WTC11 (cell line): ENCODE data around the gene POGZ. TPM values are rescaled to one million over a fixed set of nuclear protein-coding genes. Genes with fewer than 3 reads are reported as not detected.

Experiments
- ATAC-seq: fragments of 200-7000 bp; cut with Tn5 transposase; 2 replicates; pipeline ENCODE4 v1.10.0; 2021; ENCODE audit warnings: mild to moderate bottlenecking, moderate library complexity
- CTCF ChIA-PET: fragments of 300-600 bp; sonication (Branson Sonifier 250); formaldehyde crosslinking; loops from one replicate; lab custom pipeline; 2021; ENCODE audit warnings: antibody characterized with exemption; lab: Charles Lee
- POLR2A ChIA-PET: fragments of 350-600 bp; sonication (Branson Sonifier 250); formaldehyde crosslinking; loops from one replicate; lab custom pipeline; 2021; ENCODE audit warnings: antibody characterized with exemption; lab: Charles Lee
- DNase-seq: peaks from one replicate; pipeline ENCODE4 v3.0.0; 2021; ENCODE audit warnings: low spot score
- H3K27ac Mint-ChIP-seq: 2 replicates; pipeline ENCODE4 v1.8.0; 2021; ENCODE audit warnings: mixed read lengths
- H3K27me3 Mint-ChIP-seq: 2 replicates; pipeline ENCODE4 v1.8.0; 2021; ENCODE audit warnings: low read depth, mild to moderate bottlenecking, moderate library complexity, mixed read lengths
- H3K36me3 Mint-ChIP-seq: 2 replicates; pipeline ENCODE4 v1.8.0; 2021; ENCODE audit warnings: mixed read lengths
- H3K4me1 Mint-ChIP-seq: 2 replicates; pipeline ENCODE4 v1.8.0; 2022; ENCODE audit warnings: mixed read lengths
- H3K4me3 Mint-ChIP-seq: 2 replicates; pipeline ENCODE4 v1.8.0; 2021; ENCODE audit warnings: mild to moderate bottlenecking, moderate library complexity, mixed read lengths
- H3K9me3 Mint-ChIP-seq: 2 replicates; pipeline ENCODE4 v1.8.0; 2021; ENCODE audit warnings: mixed read lengths
- ELF4 ChIP-seq: sonication (generic); formaldehyde crosslinking; IDR thresholded peaks from 2 replicates; pipeline ENCODE4 v1.8.1; 2022; ENCODE audit warnings: low read depth, mild to moderate bottlenecking, moderate library complexity, missing genetic modification reagents
- ETV6 ChIP-seq: sonication (generic); formaldehyde crosslinking; IDR thresholded peaks from 2 replicates; pipeline ENCODE4 v1.8.1; 2022; ENCODE audit warnings: mild to moderate bottlenecking, missing genetic modification reagents
- KAT7 ChIP-seq: sonication (generic); formaldehyde crosslinking; IDR thresholded peaks from 2 replicates; pipeline ENCODE4 v1.8.1; 2023; ENCODE audit warnings: missing genetic modification reagents, mild to moderate bottlenecking, borderline replicate concordance
- MXD4 ChIP-seq: fragments of 250-450 bp; sonication (Bioruptor Pico); IDR thresholded peaks from 2 replicates; pipeline ENCODE4 v1.8.0; 2021; ENCODE audit warnings: mild to moderate bottlenecking, moderate library complexity, borderline replicate concordance
- NFYB ChIP-seq: sonication (generic); formaldehyde crosslinking; conservative IDR thresholded peaks from 2 replicates; pipeline ENCODE4 v1.8.0; 2022; ENCODE audit warnings: low read depth, missing genetic modification reagents
- NR3C1 ChIP-seq: sonication (generic); formaldehyde crosslinking; conservative IDR thresholded peaks from 2 replicates; pipeline ENCODE4 v1.8.1; 2023; ENCODE audit warnings: low read depth, mild to moderate bottlenecking, missing genetic modification reagents
- SMAD3 ChIP-seq: sonication (generic); formaldehyde crosslinking; IDR thresholded peaks from 2 replicates; pipeline ENCODE4 v1.8.0; 2022; ENCODE audit warnings: missing genetic modification reagents, mild to moderate bottlenecking, borderline replicate concordance
- SP1 ChIP-seq: sonication (generic); formaldehyde crosslinking; conservative IDR thresholded peaks from 2 replicates; pipeline ENCODE4 v1.8.1; 2022; ENCODE audit warnings: missing genetic modification reagents
- TP53 ChIP-seq: sonication (generic); formaldehyde crosslinking; IDR thresholded peaks from 2 replicates; pipeline ENCODE4 v1.8.1; 2023; ENCODE audit warnings: mild to moderate bottlenecking, missing genetic modification reagents
- ZNF121 ChIP-seq: sonication (generic); formaldehyde crosslinking; IDR thresholded peaks from 2 replicates; pipeline ENCODE4 v1.8.0; 2023; ENCODE audit warnings: missing genetic modification reagents
- ZNF263 ChIP-seq: sonication (generic); formaldehyde crosslinking; IDR thresholded peaks from 2 replicates; pipeline ENCODE4 v1.8.1; 2022; ENCODE audit warnings: low read depth, mild to moderate bottlenecking, moderate library complexity, missing genetic modification reagents
- ZNF416 ChIP-seq: fragments of 250-450 bp; sonication (Bioruptor Pico); IDR thresholded peaks from 2 replicates; pipeline ENCODE4 v1.9.0; 2021; ENCODE audit warnings: mild to moderate bottlenecking, inconsistent platforms
- total RNA-seq: library from RNA; stranded (reverse); gene quantifications from 3 replicates; pipeline ENCODE4 v1.2.3, GENCODE V29; 2021
- TF ChIP-seq, protein P1 (sequence below): sonication (generic); formaldehyde crosslinking; IDR thresholded peaks from 2 replicates; pipeline ENCODE4 v1.8.1; 2022; ENCODE audit warnings: low read depth, mild to moderate bottlenecking, moderate library complexity, missing genetic modification reagents, borderline replicate concordance
- TF ChIP-seq, protein P2 (sequence below): sonication (generic); formaldehyde crosslinking; IDR thresholded peaks from 2 replicates; pipeline ENCODE4 v1.8.0; 2022; ENCODE audit warnings: mild to moderate bottlenecking, missing genetic modification reagents
- TF ChIP-seq, protein P3 (sequence below): sonication (generic); formaldehyde crosslinking; IDR thresholded peaks from 2 replicates; pipeline ENCODE4 v1.8.1; 2023; ENCODE audit warnings: mild to moderate bottlenecking, missing genetic modification reagents, moderate library complexity
- TF ChIP-seq, protein P4 (sequence below): sonication (generic); formaldehyde crosslinking; IDR thresholded peaks from 2 replicates; pipeline ENCODE4 v1.8.1; 2023; ENCODE audit warnings: mild to moderate bottlenecking, missing genetic modification reagents
- TF ChIP-seq, protein P5 (sequence below): fragments of 250-450 bp; sonication (Bioruptor Pico); IDR thresholded peaks from 2 replicates; pipeline ENCODE4 v1.9.0; 2021; ENCODE audit warnings: mild to moderate bottlenecking, borderline replicate concordance
- TF ChIP-seq, protein P6 (sequence below): fragments of 250-450 bp; sonication (Bioruptor Pico); IDR thresholded peaks from 2 replicates; pipeline ENCODE4 v1.9.0; 2021; ENCODE audit warnings: mild to moderate bottlenecking
- TF ChIP-seq, protein P7 (sequence below): fragments of 250-450 bp; sonication (Bioruptor Pico); IDR thresholded peaks from 2 replicates; pipeline ENCODE4 v1.9.0; 2021; ENCODE audit warnings: mild to moderate bottlenecking
- TF ChIP-seq, protein P8 (sequence below): fragments of 250-450 bp; sonication (Bioruptor Pico); IDR thresholded peaks from 2 replicates; pipeline ENCODE4 v1.9.0; 2021; ENCODE audit warnings: moderate library complexity, mild to moderate bottlenecking, inconsistent platforms, borderline replicate concordance
- TF ChIP-seq, protein P9 (sequence below): fragments of 250-450 bp; sonication (Bioruptor Pico); IDR thresholded peaks from 2 replicates; pipeline ENCODE4 v1.8.0; 2021; ENCODE audit warnings: mild to moderate bottlenecking

POGZ gene
- total RNA-seq, 1 experiment from 2014 or later: 88.1 TPM

DNA sequence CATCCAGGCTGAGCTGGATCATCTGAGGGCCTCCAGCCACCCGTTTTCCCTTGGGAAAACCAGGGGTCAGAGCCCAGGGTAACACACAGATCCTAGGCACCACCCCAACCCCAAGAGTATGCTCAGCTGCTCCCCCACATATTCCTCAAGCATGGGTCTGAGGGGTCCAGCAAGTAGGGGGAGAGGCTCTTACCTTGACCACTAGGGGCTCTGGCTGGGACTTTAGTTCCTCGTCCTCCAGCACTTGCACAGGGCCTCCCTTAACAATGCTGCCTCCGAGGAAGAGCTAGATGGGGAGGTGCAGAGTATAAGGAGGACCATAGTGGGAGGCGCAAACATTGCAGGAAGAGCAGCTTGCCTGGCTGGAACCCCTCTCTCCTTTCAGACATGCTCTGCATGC is 94.3 kb downstream of the POGZ start (continued):
- TF ChIP-seq ZNF416 (CRISPR knock-in tag) (no peak), TP53 (CRISPR knock-in tag) (no peak), SP1 (CRISPR knock-in tag) (no peak), ELF4 (CRISPR knock-in tag) (no peak), ZNF263 (CRISPR knock-in tag) (no peak), NFYB (CRISPR knock-in tag) (no peak), MXD4 (CRISPR knock-in tag) (no peak)
- TF ChIP-seq, all 79 proteins: peak for 0

DNA sequence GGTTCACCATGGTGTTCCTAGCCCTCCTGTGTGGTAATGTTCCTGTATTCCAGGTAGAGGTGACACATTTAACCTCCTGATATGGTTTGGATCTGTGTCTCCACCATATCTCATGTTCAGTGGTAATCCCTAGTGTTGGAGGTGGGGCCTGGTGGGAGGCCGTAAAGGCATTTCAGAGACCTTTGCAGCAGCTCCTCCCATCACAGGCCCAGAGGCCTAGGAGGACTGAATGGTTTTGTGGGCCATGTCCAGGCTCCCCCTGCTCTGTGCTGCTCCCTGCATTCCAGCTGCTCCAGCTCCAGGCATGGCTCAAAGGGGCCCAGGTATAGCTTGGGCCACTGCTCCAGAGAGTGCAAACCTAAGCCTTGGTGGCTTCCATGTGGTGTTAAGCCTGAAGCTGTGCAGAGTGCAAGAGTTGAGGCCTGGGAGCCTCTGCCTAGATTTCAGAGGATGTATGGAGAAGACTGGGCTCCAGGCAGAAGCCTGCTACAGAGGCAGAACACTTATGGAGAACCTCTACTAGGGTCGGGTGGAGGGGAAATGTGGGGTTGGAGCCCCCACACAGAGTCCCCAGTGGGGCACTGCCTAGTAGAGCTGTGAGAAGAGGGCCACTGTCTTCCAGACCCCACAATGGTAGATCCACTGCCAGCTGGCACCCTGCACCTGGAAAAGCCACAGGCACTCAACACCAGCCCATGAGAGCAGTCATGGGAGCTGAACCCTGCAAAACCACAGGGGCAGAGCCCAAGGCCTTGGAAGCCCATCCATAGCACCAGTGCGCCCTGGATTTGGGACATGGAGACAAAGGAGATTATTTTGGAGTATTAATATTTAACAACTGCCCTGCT is 96.8 kb downstream of the POGZ start:
- Mint-ChIP-seq H3K4me3 (no peak overlapping the region), H3K9me3 (peaks cover 36% of the 10 kb centered on the region), H3K27me3 (peaks cover 9% of the 10 kb centered on the region), H3K4me1 (no peaks in the 10 kb centered on the region), H3K27ac (no peak overlapping the region), H3K36me3 (peaks cover 34% of the 10 kb centered on the region)
- ChIA-PET CTCF (no interaction called here), POLR2A (interaction anchor here (0.5 kb wide), 1 partner anchor 18 kb away, joined by 3 read pairs; no protein-coding TSS in a partner anchor)
- no peak for DNase-seq
- ATAC-seq: no peak
- TF ChIP-seq, protein P1, sequence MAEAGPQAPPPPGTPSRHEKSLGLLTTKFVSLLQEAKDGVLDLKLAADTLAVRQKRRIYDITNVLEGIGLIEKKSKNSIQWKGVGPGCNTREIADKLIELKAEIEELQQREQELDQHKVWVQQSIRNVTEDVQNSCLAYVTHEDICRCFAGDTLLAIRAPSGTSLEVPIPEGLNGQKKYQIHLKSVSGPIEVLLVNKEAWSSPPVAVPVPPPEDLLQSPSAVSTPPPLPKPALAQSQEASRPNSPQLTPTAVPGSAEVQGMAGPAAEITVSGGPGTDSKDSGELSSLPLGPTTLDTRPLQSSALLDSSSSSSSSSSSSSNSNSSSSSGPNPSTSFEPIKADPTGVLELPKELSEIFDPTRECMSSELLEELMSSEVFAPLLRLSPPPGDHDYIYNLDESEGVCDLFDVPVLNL (CRISPR knock-in tag): no peak
- TF ChIP-seq SMAD3 (CRISPR knock-in tag) (no peak), ETV6 (no peak), NR3C1 (CRISPR knock-in tag) (no peak), KAT7 (CRISPR knock-in tag) (no peak), ZNF121 (CRISPR knock-in tag) (no peak)
- TF ChIP-seq, protein P2, sequence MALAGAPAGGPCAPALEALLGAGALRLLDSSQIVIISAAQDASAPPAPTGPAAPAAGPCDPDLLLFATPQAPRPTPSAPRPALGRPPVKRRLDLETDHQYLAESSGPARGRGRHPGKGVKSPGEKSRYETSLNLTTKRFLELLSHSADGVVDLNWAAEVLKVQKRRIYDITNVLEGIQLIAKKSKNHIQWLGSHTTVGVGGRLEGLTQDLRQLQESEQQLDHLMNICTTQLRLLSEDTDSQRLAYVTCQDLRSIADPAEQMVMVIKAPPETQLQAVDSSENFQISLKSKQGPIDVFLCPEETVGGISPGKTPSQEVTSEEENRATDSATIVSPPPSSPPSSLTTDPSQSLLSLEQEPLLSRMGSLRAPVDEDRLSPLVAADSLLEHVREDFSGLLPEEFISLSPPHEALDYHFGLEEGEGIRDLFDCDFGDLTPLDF (CRISPR knock-in tag): no peak
- TF ChIP-seq, protein P3, sequence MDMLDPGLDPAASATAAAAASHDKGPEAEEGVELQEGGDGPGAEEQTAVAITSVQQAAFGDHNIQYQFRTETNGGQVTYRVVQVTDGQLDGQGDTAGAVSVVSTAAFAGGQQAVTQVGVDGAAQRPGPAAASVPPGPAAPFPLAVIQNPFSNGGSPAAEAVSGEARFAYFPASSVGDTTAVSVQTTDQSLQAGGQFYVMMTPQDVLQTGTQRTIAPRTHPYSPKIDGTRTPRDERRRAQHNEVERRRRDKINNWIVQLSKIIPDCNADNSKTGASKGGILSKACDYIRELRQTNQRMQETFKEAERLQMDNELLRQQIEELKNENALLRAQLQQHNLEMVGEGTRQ (CRISPR knock-in tag): no peak
- TF ChIP-seq, protein P4, sequence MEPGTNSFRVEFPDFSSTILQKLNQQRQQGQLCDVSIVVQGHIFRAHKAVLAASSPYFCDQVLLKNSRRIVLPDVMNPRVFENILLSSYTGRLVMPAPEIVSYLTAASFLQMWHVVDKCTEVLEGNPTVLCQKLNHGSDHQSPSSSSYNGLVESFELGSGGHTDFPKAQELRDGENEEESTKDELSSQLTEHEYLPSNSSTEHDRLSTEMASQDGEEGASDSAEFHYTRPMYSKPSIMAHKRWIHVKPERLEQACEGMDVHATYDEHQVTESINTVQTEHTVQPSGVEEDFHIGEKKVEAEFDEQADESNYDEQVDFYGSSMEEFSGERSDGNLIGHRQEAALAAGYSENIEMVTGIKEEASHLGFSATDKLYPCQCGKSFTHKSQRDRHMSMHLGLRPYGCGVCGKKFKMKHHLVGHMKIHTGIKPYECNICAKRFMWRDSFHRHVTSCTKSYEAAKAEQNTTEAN (CRISPR knock-in tag): no peak
- TF ChIP-seq, protein P5, sequence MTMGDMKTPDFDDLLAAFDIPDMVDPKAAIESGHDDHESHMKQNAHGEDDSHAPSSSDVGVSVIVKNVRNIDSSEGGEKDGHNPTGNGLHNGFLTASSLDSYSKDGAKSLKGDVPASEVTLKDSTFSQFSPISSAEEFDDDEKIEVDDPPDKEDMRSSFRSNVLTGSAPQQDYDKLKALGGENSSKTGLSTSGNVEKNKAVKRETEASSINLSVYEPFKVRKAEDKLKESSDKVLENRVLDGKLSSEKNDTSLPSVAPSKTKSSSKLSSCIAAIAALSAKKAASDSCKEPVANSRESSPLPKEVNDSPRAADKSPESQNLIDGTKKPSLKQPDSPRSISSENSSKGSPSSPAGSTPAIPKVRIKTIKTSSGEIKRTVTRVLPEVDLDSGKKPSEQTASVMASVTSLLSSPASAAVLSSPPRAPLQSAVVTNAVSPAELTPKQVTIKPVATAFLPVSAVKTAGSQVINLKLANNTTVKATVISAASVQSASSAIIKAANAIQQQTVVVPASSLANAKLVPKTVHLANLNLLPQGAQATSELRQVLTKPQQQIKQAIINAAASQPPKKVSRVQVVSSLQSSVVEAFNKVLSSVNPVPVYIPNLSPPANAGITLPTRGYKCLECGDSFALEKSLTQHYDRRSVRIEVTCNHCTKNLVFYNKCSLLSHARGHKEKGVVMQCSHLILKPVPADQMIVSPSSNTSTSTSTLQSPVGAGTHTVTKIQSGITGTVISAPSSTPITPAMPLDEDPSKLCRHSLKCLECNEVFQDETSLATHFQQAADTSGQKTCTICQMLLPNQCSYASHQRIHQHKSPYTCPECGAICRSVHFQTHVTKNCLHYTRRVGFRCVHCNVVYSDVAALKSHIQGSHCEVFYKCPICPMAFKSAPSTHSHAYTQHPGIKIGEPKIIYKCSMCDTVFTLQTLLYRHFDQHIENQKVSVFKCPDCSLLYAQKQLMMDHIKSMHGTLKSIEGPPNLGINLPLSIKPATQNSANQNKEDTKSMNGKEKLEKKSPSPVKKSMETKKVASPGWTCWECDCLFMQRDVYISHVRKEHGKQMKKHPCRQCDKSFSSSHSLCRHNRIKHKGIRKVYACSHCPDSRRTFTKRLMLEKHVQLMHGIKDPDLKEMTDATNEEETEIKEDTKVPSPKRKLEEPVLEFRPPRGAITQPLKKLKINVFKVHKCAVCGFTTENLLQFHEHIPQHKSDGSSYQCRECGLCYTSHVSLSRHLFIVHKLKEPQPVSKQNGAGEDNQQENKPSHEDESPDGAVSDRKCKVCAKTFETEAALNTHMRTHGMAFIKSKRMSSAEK (CRISPR knock-in tag): no peak
- TF ChIP-seq, protein P6, sequence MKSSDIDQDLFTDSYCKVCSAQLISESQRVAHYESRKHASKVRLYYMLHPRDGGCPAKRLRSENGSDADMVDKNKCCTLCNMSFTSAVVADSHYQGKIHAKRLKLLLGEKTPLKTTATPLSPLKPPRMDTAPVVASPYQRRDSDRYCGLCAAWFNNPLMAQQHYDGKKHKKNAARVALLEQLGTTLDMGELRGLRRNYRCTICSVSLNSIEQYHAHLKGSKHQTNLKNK (CRISPR knock-in tag): no peak
- TF ChIP-seq, protein P7, sequence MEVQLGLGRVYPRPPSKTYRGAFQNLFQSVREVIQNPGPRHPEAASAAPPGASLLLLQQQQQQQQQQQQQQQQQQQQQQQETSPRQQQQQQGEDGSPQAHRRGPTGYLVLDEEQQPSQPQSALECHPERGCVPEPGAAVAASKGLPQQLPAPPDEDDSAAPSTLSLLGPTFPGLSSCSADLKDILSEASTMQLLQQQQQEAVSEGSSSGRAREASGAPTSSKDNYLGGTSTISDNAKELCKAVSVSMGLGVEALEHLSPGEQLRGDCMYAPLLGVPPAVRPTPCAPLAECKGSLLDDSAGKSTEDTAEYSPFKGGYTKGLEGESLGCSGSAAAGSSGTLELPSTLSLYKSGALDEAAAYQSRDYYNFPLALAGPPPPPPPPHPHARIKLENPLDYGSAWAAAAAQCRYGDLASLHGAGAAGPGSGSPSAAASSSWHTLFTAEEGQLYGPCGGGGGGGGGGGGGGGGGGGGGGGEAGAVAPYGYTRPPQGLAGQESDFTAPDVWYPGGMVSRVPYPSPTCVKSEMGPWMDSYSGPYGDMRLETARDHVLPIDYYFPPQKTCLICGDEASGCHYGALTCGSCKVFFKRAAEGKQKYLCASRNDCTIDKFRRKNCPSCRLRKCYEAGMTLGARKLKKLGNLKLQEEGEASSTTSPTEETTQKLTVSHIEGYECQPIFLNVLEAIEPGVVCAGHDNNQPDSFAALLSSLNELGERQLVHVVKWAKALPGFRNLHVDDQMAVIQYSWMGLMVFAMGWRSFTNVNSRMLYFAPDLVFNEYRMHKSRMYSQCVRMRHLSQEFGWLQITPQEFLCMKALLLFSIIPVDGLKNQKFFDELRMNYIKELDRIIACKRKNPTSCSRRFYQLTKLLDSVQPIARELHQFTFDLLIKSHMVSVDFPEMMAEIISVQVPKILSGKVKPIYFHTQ (CRISPR knock-in tag): no peak
- TF ChIP-seq, protein P8, sequence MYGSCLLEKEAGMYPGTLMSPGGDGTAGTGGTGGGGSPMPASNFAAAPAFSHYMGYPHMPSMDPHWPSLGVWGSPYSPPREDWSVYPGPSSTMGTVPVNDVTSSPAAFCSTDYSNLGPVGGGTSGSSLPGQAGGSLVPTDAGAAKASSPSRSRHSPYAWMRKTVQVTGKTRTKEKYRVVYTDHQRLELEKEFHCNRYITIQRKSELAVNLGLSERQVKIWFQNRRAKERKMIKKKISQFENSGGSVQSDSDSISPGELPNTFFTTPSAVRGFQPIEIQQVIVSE (CRISPR knock-in tag): no peak
- TF ChIP-seq, protein P9, sequence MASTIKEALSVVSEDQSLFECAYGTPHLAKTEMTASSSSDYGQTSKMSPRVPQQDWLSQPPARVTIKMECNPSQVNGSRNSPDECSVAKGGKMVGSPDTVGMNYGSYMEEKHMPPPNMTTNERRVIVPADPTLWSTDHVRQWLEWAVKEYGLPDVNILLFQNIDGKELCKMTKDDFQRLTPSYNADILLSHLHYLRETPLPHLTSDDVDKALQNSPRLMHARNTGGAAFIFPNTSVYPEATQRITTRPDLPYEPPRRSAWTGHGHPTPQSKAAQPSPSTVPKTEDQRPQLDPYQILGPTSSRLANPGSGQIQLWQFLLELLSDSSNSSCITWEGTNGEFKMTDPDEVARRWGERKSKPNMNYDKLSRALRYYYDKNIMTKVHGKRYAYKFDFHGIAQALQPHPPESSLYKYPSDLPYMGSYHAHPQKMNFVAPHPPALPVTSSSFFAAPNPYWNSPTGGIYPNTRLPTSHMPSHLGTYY (CRISPR knock-in tag): no peak
